Nephron progenitor cell (in vitro differentiated cells): Measurements from ENCODE around the gene COX4I2.

Source experiments
- DNase-seq: peaks from one replicate; pipeline ENCODE4 v3.0.0; 2021
- H3K27ac Mint-ChIP-seq: 2 replicates; pipeline ENCODE4 v1.8.0; 2021; ENCODE audit warnings: mild to moderate bottlenecking, moderate library complexity, mixed read lengths
- H3K27me3 Mint-ChIP-seq: 2 replicates; pipeline ENCODE4 v1.8.0; 2021; ENCODE audit warnings: mild to moderate bottlenecking, low read depth, mixed read lengths; ENCODE audit not compliant: poor library complexity
- H3K36me3 Mint-ChIP-seq: 2 replicates; pipeline ENCODE4 v1.8.0; 2021; ENCODE audit warnings: low read depth, mixed read lengths
- H3K4me1 Mint-ChIP-seq: 2 replicates; pipeline ENCODE4 v1.8.0; 2021; ENCODE audit warnings: mixed read lengths
- H3K4me3 Mint-ChIP-seq: 2 replicates; pipeline ENCODE4 v1.8.0; 2021; ENCODE audit warnings: mild to moderate bottlenecking, moderate library complexity, mixed read lengths
- H3K9me3 Mint-ChIP-seq: 2 replicates; pipeline ENCODE4 v1.8.0; 2021; ENCODE audit warnings: mild to moderate bottlenecking, moderate library complexity, mixed read lengths
- TF ChIP-seq, protein P1 (sequence below): fragments of 200-600 bp; sonication (generic); IDR thresholded peaks from 2 replicates; pipeline ENCODE4 v1.5.0; 2021; ENCODE audit warnings: antibody characterized with exemption

The COX4I2 gene

DNA sequence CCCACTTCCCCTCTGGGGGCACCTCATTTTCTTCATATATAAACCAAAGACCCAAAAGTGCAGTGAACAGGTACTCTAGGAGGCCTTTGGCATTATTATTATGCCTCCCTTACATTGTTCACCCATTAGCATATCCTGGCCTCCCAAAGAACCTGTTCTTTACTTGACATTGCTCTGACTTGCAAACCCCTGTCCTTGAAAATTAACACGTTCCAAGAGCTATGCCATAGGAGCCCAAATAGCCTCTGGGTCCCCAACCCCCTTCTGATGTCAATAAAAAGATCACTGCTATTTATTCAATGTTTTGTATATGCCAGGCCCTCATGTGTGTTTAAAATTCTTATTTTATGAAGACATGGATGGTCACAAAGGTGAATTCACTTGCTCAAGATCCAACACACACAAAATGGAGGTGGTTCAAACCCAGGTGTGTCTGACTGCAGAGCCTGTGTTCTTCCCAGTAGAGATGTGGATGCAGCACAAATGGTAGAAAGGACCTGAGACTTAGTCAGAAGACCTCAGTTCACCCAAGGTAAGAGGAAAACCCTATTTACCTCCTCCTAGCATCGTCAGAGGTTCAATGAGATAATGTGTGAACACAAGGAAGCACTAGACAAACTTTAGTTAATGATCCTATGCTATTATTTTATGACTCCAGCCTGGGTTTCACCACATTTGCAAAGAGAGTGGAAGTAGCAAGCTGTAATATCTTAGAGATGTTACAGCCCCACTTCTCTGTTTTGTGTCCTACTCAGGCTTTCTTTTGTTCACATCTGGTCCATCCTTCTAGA lies 48.3 kb downstream of the COX4I2 start:
- Mint-ChIP-seq H3K9me3 (no peaks in the 10 kb centered on the region), H3K27me3 (no peaks in the 10 kb centered on the region), H3K27ac (peak overlapping the region; percentile 73), H3K36me3 (peaks cover 35% of the 10 kb centered on the region), H3K4me3 (no peak overlapping the region), H3K4me1 (peaks cover 26% of the 10 kb centered on the region)
- TF ChIP-seq, protein P1, sequence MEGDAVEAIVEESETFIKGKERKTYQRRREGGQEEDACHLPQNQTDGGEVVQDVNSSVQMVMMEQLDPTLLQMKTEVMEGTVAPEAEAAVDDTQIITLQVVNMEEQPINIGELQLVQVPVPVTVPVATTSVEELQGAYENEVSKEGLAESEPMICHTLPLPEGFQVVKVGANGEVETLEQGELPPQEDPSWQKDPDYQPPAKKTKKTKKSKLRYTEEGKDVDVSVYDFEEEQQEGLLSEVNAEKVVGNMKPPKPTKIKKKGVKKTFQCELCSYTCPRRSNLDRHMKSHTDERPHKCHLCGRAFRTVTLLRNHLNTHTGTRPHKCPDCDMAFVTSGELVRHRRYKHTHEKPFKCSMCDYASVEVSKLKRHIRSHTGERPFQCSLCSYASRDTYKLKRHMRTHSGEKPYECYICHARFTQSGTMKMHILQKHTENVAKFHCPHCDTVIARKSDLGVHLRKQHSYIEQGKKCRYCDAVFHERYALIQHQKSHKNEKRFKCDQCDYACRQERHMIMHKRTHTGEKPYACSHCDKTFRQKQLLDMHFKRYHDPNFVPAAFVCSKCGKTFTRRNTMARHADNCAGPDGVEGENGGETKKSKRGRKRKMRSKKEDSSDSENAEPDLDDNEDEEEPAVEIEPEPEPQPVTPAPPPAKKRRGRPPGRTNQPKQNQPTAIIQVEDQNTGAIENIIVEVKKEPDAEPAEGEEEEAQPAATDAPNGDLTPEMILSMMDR: no peak
- DNase-seq: no peak

DNA sequence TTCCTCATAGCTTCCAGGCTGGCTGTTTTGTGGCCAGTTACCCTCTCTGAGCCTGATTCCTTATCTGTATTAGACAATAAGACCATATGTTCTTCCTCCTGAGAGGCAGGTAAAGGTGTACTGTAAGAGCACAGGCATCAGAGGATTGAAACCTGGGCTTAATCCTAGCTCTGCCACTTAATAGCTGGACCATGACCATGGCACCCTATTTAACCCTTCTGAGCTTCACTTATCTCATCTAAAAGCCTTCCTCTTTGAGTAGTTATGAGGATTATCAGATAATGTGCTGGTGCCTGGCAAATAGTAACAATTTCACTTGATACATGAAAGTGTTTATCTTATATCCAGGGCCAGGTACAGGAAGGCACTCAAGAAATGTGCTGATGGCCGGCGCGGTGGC lies 50.1 kb downstream of the COX4I2 start:
- peaks cover 2% of the 10 kb centered on the region for H3K27me3 Mint-ChIP-seq
- H3K36me3 Mint-ChIP-seq: peaks cover 35% of the 10 kb centered on the region
- H3K27ac Mint-ChIP-seq: no peak overlapping the region
- H3K4me1 Mint-ChIP-seq: peaks cover 28% of the 10 kb centered on the region
- TF ChIP-seq, protein P1: no peak
- no peaks in the 10 kb centered on the region for H3K9me3 Mint-ChIP-seq
- H3K4me3 Mint-ChIP-seq: no peak overlapping the region
- no peak for DNase-seq

DNA sequence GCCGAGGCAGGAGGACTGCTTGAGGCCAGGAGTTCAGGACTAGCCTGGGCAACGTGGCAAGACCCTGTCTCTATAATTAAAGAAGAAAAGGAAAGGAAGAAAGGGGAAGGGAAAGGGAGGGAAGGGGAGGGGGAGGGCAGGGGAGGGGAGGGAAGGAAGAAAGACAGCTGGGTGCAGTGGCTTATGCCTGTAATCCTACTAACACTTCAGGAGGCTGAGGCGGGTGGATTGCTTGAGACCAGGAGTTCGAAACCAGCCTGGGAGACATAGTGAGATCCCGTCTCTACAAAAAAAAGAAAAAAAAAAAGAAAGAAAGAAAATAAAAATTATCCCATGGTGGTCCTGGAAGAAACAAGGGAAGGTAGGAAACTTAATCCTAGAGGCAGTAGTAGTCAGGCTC lies 51.4 kb downstream of the COX4I2 start:
- no peaks in the 10 kb centered on the region for H3K9me3 Mint-ChIP-seq
- H3K27ac Mint-ChIP-seq: no peak overlapping the region
- peaks cover 35% of the 10 kb centered on the region for H3K36me3 Mint-ChIP-seq
- H3K4me1 Mint-ChIP-seq: peaks cover 28% of the 10 kb centered on the region
- TF ChIP-seq, protein P1: no peak
- no peak for DNase-seq
- H3K4me3 Mint-ChIP-seq: no peak overlapping the region
- H3K27me3 Mint-ChIP-seq: peaks cover 3% of the 10 kb centered on the region

DNA sequence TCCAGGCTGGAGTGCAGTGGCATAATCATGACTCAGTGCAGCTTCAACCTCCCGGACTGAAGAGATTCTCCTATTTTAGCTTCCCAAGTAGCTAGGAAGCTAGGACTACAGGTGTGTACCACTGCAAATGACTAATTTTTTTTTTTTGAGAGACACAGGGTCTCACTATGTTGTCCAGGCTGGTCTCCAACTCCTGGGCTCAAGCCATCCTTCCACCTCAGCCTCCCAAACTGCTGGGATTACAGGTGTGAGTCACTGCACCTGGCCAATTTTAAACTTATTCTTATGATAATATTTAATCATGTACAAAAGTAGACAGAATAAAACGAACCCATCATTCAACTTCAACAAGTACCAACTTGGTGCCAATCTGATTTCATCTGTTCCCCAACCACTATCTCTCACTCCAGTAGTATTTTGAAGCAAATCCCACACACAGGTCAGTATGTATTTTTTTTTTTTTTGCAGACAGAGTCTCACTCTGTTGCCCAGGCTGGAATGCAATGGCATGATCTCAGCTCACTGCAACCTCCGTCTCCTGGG lies 52.5 kb downstream of the COX4I2 start:
- H3K4me1 Mint-ChIP-seq: peaks cover 36% of the 10 kb centered on the region
- no peak for DNase-seq
- H3K4me3 Mint-ChIP-seq: no peak overlapping the region
- TF ChIP-seq, protein P1: no peak
- no peak overlapping the region for H3K27ac Mint-ChIP-seq
- no peaks in the 10 kb centered on the region for H3K9me3 Mint-ChIP-seq
- peaks cover 35% of the 10 kb centered on the region for H3K36me3 Mint-ChIP-seq
- peaks cover 3% of the 10 kb centered on the region for H3K27me3 Mint-ChIP-seq

DNA sequence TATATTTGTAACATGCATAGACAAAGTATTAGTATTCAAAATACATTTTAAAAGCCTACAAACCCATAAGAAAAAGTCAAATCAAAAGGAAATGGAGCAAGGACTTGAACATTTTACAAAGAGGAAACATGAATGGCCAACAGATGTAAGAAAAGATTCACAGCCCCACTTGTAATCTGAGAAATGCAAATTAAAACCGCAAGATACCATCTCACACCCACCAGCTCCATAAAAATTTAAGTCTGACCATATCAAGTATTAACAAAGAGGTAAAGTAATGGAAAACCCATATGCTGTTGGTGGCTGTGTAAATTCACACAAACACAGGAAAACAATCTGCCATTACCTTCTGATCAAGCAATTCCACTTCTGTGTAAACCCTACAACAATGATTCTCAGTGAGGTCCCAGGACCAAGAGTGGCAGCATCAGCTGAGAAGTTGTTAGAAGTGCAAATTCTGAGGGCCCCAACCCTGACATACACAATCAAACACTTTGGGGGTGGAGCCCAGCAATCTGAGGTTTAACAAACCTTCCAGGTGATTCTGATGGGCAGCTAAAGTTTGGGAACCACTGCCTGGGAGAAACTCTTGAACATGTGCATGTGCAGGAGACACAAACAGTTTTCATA lies 54.0 kb downstream of the COX4I2 start:
- Mint-ChIP-seq H3K27me3 (peaks cover 3% of the 10 kb centered on the region), H3K4me3 (no peak overlapping the region), H3K36me3 (peaks cover 26% of the 10 kb centered on the region), H3K4me1 (peaks cover 35% of the 10 kb centered on the region), H3K27ac (peak overlapping the region; percentile 44), H3K9me3 (no peaks in the 10 kb centered on the region)
- no peak for DNase-seq
- TF ChIP-seq, protein P1: no peak
